Panc1 (cell line): ENCODE data around the gene GADD45A.

ENCODE experiments used
- POLR2AphosphoS5 ChIP-seq: IDR thresholded peaks from 2 replicates; pipeline ENCODE4 v1.6.1; 2012; ENCODE audit warnings: mild to moderate bottlenecking, low read depth, low read length, moderate library complexity
- SIN3A ChIP-seq: IDR thresholded peaks from 2 replicates; pipeline ENCODE4 v1.6.1; 2012; ENCODE audit warnings: low read depth, mild to moderate bottlenecking, low read length, moderate library complexity, borderline replicate concordance; ENCODE audit not compliant: insufficient read depth
- TF ChIP-seq, protein P1 (sequence below): fragments of 450-650 bp; IDR thresholded peaks from 2 replicates; pipeline ENCODE4 v1.5.1; 2017; ENCODE audit warnings: mild to moderate bottlenecking
- TF ChIP-seq, protein P2 (sequence below), 2 experiments: IDR thresholded peaks; 2 replicates each; pipeline ENCODE4 v1.6.1; 2011 to 2012; ENCODE audit warnings: low read depth in 2 of 2, control low read depth in 1 of 2, low read length in 1 of 2, mild to moderate bottlenecking in 1 of 2, moderate library complexity in 1 of 2; ENCODE audit not compliant: insufficient read depth in 1 of 2

DNA sequence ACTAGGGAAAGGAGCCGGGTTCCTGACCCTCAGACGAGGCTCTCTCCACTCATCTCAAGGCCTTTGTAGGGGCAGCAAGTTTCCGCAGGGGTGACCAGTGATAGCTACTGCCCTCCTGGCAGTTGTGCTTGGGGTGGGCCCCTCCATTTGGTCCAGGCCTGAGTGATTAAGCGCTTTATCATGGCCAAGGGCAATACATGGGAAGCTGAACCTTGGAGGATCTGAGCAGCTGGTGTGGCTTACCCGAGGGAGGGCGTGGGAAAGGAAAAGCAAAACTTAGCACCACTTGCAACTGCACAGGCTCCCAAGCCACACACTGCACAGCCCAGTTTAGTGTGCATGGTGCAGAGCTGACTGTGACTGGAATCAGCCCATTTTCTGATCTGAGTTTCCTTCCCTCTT is 47.8 kb downstream of the GADD45A start:
- TF ChIP-seq, protein P1, sequence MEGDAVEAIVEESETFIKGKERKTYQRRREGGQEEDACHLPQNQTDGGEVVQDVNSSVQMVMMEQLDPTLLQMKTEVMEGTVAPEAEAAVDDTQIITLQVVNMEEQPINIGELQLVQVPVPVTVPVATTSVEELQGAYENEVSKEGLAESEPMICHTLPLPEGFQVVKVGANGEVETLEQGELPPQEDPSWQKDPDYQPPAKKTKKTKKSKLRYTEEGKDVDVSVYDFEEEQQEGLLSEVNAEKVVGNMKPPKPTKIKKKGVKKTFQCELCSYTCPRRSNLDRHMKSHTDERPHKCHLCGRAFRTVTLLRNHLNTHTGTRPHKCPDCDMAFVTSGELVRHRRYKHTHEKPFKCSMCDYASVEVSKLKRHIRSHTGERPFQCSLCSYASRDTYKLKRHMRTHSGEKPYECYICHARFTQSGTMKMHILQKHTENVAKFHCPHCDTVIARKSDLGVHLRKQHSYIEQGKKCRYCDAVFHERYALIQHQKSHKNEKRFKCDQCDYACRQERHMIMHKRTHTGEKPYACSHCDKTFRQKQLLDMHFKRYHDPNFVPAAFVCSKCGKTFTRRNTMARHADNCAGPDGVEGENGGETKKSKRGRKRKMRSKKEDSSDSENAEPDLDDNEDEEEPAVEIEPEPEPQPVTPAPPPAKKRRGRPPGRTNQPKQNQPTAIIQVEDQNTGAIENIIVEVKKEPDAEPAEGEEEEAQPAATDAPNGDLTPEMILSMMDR: no peak
- TF ChIP-seq POLR2AphosphoS5 (no peak), SIN3A (no peak)
- TF ChIP-seq, protein P2, sequence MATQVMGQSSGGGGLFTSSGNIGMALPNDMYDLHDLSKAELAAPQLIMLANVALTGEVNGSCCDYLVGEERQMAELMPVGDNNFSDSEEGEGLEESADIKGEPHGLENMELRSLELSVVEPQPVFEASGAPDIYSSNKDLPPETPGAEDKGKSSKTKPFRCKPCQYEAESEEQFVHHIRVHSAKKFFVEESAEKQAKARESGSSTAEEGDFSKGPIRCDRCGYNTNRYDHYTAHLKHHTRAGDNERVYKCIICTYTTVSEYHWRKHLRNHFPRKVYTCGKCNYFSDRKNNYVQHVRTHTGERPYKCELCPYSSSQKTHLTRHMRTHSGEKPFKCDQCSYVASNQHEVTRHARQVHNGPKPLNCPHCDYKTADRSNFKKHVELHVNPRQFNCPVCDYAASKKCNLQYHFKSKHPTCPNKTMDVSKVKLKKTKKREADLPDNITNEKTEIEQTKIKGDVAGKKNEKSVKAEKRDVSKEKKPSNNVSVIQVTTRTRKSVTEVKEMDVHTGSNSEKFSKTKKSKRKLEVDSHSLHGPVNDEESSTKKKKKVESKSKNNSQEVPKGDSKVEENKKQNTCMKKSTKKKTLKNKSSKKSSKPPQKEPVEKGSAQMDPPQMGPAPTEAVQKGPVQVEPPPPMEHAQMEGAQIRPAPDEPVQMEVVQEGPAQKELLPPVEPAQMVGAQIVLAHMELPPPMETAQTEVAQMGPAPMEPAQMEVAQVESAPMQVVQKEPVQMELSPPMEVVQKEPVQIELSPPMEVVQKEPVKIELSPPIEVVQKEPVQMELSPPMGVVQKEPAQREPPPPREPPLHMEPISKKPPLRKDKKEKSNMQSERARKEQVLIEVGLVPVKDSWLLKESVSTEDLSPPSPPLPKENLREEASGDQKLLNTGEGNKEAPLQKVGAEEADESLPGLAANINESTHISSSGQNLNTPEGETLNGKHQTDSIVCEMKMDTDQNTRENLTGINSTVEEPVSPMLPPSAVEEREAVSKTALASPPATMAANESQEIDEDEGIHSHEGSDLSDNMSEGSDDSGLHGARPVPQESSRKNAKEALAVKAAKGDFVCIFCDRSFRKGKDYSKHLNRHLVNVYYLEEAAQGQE (IDR thresholded peaks at IDR 0.05; ENCODE audit: insufficient read depth in 1 of 2, low read depth in 2 of 2, low read length in 1 of 2): no peak
